GM19452 (cell line): Measurements from ENCODE around the gene HPS6.

Source experiments
- ATAC-seq: cut with Tn5 transposase; IDR thresholded peaks from one replicate; pipeline ENCODE4 v1.9.1; 2021; ENCODE audit not compliant: unreplicated experiment

The HPS6 gene

DNA sequence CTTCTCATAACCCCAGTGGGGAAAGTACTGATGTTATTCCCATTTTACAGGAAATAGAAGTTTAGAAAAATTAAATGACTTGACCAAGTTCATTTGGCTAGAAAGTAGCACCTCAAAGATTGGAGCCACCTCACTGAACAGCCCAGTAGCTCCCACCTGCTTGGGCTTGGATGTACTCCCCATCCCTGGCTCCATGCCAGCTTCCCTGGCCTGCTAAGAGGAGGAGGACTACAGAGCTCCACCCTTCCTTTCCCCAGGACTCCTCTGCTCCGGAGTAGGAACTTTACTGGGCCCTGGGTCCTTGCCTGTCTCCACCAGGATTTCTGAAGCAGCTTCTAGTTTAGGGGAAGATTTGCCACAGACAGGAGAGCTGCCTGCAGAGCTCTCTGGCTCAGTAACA, 3.1 kb downstream of the HPS6 start:
- ATAC-seq: no peak

DNA sequence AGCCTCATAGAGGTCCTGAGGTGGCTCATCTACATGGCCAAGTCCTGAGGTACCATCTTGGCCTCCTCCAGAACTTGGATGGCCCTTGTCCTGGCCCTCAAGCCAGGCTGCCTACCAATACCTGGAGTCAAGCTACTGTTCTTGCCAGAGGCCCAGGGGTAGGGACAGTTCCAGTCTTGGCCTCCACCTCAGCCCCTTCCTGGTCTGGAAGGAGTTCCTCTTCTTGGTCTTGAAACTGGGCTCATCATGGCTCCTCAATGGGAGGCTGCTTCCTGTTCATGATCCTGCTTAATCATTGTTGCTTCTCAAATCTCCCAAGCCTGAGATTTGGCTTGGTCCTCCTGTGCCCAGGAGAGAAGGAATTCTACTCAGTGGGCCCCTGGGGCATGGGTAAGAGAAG, 3.9 kb downstream of the HPS6 start:
- ATAC-seq: no peak

GRCh38 chr10:102072673-102073527, 7.8 kb downstream of the HPS6 start:
- no peak for ATAC-seq

DNA sequence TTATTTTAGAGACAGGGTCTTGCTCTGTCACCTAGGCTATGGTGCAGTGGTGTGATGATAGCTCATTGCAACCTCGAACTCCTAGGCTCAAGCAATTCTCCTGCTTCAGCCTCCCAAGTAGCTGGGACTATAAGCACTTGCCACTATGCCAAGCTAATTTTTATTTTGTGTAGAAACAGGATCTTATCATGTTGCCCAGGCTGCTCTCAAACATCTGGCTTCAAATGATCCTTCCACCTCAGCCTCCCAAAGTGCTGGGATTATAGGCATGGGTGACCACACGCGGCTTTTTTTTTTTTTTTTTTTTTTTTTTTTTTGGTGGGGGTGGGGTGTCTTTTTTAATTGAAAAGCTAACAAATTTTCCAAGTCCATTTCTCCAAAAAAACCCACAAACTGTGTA, 18.4 kb downstream of the HPS6 start:
- ATAC-seq: no peak

- no peak for ATAC-seq
Measured at GRCh38 chr10:102085336-102085735, 20.2 kb downstream of the HPS6 start.

- ATAC-seq: no peak
Measured at GRCh38 chr10:102086196-102086595, 21.0 kb downstream of the HPS6 start.

GRCh38 chr10:102090772-102091171, 25.6 kb downstream of the HPS6 start:
- ATAC-seq: no peak

DNA sequence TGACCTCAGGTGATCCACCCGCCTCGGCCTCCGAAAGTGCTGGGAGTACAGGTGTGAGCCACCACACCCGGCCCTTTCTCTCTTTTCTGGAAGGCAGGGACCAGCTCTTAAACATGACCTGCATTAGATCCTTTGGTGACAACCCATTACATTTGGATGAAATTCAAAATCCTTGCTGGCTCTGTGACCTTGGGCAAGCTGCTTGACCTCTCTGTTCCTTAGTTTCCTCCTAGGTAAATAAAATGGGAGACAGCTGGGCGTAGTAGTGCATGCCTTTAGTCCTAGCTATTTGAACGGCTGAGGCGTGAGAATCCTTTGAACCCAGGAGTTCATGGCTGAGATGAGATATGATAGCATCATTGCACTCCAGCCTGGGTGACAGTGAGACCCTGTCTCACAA, 31.3 kb downstream of the HPS6 start:
- ATAC-seq: no peak

- no peak for ATAC-seq
Measured at GRCh38 chr10:102101152-102101551, 36.0 kb downstream of the HPS6 start.

- ATAC-seq: no peak
Measured at GRCh38 chr10:102102421-102102820, 37.3 kb downstream of the HPS6 start.

DNA sequence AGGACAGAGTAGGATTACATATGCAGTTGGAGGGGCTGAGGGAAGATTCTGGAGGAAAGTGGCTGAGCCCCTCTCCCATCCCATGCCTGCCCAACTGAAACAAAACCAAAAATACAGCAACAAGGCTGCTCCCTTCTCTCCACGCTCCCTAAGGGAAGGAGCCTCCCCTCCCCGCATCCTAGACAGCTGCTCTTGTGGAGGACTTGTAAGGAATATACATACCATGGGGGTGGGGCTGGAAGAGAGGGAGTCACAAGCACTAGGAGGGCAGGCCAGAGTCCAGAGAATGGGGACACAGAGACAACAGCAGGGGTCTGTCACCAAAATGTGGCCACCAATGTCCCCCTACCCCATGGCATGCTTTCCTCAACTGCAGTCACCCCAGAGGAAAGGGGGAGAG, 41.8 kb downstream of the HPS6 start:
- ATAC-seq: no peak

DNA sequence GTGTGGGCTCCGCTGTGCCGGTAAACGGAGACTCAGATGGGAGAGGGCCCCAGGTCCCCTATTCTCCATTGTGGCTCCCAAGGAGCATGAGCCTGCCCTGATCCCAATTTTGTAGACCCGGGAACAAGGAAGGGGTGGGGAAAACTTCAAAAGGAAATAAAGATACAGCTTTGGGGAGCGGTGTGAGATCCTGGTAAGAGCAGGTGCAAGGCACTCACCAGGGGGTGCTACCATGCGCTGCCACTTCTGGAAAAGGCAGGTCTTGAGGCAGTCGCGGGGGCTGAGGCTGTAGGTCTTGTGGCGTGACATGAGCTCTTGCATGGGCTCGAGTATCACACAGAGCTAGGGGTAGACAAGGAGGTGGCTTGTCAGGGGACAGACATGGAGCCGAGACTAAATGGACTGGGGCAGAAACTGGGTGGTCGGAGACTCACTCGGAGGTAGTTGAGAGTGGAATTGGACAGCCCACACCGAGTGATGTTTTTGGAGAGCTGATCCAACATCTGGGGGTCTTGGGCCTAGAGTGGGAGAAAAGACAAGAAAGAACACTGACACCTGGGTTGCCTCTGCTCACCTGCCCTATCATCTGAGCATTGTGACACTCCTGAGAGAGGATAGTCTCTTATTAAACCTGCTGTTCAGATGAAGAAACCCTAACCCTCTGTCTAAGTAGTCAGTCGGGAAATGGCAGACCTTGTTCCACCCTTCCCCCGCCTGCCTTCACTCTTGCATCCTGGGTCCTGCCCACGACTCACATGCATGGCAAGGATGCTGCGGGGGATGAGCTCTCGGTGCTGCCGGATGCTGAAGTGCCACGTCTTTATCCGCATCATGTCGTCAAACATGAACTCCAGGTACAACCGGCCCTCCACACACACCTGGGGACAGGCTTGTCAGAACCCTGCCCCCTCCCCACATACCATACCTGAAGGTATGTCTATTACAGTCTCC, 44.3 kb downstream of the HPS6 start:
- no peak for ATAC-seq

DNA sequence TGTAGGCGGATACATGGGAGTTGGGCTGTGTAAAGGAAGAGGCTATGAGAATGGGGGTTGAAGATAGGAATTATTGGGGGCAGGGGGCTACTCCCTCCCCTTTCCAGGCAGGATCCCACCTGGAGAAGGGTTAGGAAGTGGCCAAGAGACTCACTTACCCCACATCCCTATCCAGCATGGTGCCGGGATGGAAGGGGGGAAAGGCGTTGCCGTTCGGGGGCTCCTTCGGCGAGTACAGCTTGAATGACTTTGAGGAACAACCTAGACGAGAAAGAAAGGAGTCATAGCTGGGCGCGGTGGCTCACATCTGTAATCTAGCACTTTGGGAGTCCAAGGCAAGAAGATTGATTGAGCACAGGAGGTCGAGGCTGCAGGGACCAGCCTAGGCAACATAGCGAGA, 46.1 kb downstream of the HPS6 start:
- ATAC-seq: no peak

DNA sequence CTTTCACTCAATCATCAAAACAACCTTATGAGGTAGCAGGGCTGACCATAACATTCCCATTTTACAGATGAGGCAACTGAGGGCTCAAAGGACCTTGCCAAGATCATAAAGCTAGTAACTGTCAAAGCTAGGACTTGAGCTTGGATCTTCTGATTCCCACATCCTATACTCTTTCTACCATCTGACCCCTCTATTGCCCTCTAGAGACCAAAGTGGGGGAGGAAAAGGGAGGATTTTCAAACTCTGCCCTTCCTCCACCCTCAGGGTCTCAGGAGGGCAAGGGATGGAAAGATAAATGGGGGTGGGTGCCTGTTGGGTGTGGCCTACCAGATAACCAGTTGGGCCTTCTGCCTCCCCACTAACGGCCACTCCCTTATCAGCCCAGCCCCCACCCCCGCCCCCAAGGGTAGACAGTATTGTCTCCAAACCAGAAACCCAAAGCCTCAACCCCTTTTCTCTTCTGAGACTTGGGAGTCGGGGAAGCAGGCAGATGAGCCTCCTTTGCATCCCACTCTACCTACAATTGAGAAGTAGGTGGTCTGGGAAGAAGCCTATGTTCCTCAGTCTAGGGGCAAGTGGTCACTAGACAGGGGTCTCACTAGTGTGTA, 47.2 kb downstream of the HPS6 start:
- ATAC-seq: no peak

GRCh38 chr10:102113261-102113955, 48.3 kb downstream of the HPS6 start:
- ATAC-seq: no peak

DNA sequence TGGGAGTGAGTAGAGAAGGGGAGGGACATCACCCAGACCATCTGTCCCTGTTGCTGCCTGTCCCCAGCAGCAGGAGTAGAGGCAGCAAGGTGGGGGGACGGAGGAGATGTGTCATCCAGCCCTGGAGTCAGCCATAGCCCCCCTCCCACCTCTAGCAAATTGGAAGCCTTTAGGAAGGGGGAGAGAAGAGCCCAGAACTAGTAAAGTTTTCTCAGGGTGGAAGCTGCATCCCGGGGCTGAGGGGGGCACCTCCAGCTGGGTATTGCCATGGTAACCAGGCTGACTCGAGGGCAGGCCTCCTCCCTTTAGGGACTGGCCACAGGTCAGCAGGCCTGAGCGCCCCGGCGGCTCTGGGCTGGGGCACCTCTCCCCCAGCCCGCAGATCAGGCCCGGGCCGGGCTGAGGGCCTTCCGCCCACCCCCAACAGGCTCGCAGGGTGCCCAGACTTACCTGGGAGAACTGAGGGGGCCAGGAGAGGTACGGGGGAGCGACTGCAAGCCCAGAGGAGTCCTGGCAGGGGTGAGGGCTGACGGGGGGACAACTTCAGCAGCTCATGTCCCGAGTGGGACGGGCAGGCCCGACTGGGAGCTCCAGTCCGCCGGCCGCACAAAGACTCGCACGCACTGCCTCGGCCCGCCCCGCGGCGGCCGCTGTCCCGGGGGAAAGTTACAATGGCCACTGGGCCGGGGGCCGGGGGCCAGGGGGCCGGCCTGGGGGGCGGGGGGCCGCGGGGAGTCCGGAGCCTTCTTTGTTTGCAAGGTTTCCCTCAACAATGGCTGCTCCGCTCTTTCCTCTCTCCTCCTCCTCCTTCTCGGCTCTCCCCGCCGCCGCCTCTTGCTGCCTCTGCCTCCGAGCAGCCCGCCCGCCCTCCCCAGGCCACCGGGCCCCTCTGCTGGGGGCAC, 49.1 kb downstream of the HPS6 start:
- ATAC-seq: peak; percentile 19

- peak; percentile 77 for ATAC-seq
Measured at GRCh38 chr10:102114861-102115618, 49.9 kb downstream of the HPS6 start.

DNA sequence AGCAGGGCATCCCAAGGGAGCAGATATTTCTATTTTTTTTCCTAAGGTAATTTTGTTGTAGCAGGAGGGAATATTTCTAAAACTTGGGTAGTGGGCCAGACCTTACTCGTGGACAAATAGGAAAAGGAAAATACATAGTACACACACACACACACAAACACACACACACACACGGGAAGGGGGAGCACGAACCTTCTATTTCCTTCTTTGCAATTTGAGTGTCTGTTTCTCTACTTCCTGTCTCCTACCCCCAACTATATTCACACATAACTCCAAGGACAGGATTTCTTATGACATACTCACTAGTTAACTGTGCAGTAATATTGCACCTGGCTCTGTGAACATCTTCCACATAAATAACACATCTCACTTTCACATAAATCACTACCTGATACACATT, 50.6 kb downstream of the HPS6 start:
- no peak for ATAC-seq

DNA sequence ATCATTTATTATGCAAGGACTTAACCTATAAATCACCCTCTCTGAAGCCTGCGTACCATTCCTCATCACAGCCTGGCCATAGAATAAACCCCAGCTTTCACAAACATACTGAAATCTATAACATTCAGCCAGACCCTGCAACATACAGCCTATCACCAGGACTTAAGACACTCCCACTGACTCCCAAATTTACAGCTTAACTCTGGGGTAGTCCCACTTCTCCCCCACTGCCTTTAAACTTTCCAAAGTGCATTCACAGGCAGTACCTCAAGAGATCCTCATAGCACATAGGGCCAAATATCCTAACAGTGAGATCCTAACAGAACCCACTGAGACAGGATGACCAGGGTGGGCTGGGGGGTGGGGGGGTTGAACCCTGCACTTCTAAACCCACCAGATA, 51.5 kb downstream of the HPS6 start:
- no peak for ATAC-seq
